ENCODE measurements around the gene RRAD. TPM values are rescaled to one million over a fixed set of nuclear protein-coding genes. Genes with fewer than 3 reads are reported as not detected.
A peak's percentile ranks its signal among the peaks of the same experiment; 100 is the strongest.

RRAD gene
- total RNA-seq, 1 donor from 2014 or later, result 12.1 TPM

DNA sequence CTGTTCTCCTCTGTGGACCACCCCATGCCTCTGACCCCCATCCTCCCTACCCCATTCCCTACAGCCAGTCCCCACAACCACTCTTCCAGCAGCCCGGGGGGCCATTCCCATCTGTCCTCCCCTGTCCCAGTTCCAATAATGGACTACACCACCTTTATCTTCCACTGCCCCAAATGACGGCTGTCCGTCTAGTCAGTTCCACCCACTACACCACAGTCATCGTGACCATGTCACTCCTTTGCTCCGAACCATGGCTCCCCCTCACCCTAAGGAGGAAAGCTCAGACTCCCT, 29.7 kb downstream of the RRAD start:
- H3K27me3 ChIP-seq (ENCODE audit: insufficient read depth, low read length), result no peaks in the 10 kb centered on the region
- H3K27ac ChIP-seq (ENCODE audit: low read depth, low read length), result no peak overlapping the region
- H3K27me3 Mint-ChIP-seq (ENCODE audit: low read depth, unreplicated experiment), result peaks cover 7% of the 10 kb centered on the region
- no peaks in the 10 kb centered on the region for H3K9me3 ChIP-seq (ENCODE audit: insufficient read depth, low read depth, low read length)
- peaks cover 1% of the 10 kb centered on the region for H4K20me1 ChIP-seq (ENCODE audit: insufficient read depth, low read length)
- no peak for FAIRE-seq
- H3K4me1 Mint-ChIP-seq (ENCODE audit: low read depth, unreplicated experiment), result peaks cover 19% of the 10 kb centered on the region
- no peak overlapping the region for H3K4me2 ChIP-seq (ENCODE audit: low read length)
- no peaks in the 10 kb centered on the region for H3K79me2 ChIP-seq (ENCODE audit: insufficient read depth, low read length)
- no peak overlapping the region for H2AFZ ChIP-seq (ENCODE audit: low read depth, low read length)
- H3K27ac Mint-ChIP-seq (ENCODE audit: unreplicated experiment), result no peak overlapping the region
- peaks cover 3% of the 10 kb centered on the region for H3K9me3 Mint-ChIP-seq (ENCODE audit: unreplicated experiment)
- H3K4me1 ChIP-seq (ENCODE audit: insufficient read depth, low read length), result peaks cover 12% of the 10 kb centered on the region
- H3K4me3 Mint-ChIP-seq (ENCODE audit: unreplicated experiment), result no peak overlapping the region
- TF ChIP-seq EZH2 (IDR thresholded peaks at IDR 0.05; ENCODE audit: insufficient read depth, low read length), result no peak
- TF ChIP-seq, protein P1, sequence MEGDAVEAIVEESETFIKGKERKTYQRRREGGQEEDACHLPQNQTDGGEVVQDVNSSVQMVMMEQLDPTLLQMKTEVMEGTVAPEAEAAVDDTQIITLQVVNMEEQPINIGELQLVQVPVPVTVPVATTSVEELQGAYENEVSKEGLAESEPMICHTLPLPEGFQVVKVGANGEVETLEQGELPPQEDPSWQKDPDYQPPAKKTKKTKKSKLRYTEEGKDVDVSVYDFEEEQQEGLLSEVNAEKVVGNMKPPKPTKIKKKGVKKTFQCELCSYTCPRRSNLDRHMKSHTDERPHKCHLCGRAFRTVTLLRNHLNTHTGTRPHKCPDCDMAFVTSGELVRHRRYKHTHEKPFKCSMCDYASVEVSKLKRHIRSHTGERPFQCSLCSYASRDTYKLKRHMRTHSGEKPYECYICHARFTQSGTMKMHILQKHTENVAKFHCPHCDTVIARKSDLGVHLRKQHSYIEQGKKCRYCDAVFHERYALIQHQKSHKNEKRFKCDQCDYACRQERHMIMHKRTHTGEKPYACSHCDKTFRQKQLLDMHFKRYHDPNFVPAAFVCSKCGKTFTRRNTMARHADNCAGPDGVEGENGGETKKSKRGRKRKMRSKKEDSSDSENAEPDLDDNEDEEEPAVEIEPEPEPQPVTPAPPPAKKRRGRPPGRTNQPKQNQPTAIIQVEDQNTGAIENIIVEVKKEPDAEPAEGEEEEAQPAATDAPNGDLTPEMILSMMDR (IDR thresholded peaks at IDR 0.05; ENCODE audit: insufficient read depth, low read depth, low read length), result no peak
- peaks cover 1% of the 10 kb centered on the region for H3K36me3 Mint-ChIP-seq (ENCODE audit: low read depth, unreplicated experiment)
- peak overlapping the region; percentile 4 for H3K9ac ChIP-seq (ENCODE audit: low read length)
- no peaks in the 10 kb centered on the region for H3K36me3 ChIP-seq (ENCODE audit: insufficient read depth, low read length)
- DNase-seq (ENCODE audit: low read depth), result no peak
- H3K4me3 ChIP-seq (ENCODE audit: insufficient read depth, low read depth, low read length), result no peak overlapping the region

DNA sequence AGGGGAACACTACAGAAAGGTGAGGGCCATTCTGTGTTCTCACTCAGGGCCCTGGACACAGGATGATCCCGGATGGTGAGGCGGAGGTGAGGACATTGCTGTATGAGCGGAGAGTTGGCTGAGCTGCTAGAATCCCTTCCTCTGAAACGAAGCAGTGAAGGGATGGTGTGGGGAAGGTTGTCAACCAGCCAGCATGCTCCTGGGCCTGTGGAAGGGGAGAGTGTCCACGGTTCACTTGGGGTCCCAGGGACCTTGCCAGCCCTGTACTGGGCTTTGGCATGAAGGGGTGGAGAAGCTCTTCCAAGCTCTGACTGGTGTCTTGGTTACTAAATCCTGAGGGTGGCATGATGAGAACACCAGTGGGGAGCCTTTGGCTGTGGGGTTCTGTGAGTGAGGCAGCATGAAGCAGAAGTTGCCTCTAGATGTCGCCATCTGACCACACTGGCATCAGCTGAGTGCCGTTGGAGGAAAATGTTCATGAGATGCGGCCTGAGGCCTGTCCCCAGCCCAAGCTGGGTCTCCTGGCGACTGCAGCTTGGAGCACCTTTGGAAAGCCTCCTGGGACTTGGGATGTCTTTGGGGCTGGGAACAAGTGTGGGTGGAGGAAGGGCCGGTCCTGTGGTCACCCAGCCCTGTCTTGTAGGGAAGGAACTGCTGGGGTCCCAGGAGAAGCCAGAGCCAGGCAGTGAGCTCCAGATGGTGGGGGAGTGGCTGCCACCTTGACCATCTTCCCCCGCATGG, 30.2 kb downstream of the RRAD start:
- peak overlapping the region; percentile 4 for H3K9ac ChIP-seq (ENCODE audit: low read length)
- TF ChIP-seq EZH2 (IDR thresholded peaks at IDR 0.05; ENCODE audit: insufficient read depth, low read length), result no peak
- TF ChIP-seq, protein P1 (IDR thresholded peaks at IDR 0.05; ENCODE audit: insufficient read depth, low read depth, low read length), result peak; percentile 88
- H3K4me2 ChIP-seq (ENCODE audit: low read length), result no peak overlapping the region
- no peak overlapping the region for H3K27ac ChIP-seq (ENCODE audit: low read depth, low read length)
- Mint-ChIP-seq H3K4me1 (ENCODE audit: low read depth, unreplicated experiment) (peaks cover 15% of the 10 kb centered on the region), H3K27me3 (ENCODE audit: low read depth, unreplicated experiment) (peaks cover 7% of the 10 kb centered on the region), H3K9me3 (ENCODE audit: unreplicated experiment) (peaks cover 3% of the 10 kb centered on the region), H3K27ac (ENCODE audit: unreplicated experiment) (no peak overlapping the region), H3K4me3 (ENCODE audit: unreplicated experiment) (no peak overlapping the region), H3K36me3 (ENCODE audit: low read depth, unreplicated experiment) (peaks cover 1% of the 10 kb centered on the region)
- FAIRE-seq (peak; percentile 71), DNase-seq (ENCODE audit: low read depth) (peak; percentile 48)
- H3K4me1 ChIP-seq (ENCODE audit: insufficient read depth, low read length), result peaks cover 7% of the 10 kb centered on the region
- H3K79me2 ChIP-seq (ENCODE audit: insufficient read depth, low read length), result no peaks in the 10 kb centered on the region
- peaks cover 4% of the 10 kb centered on the region for H4K20me1 ChIP-seq (ENCODE audit: insufficient read depth, low read length)
- no peaks in the 10 kb centered on the region for H3K36me3 ChIP-seq (ENCODE audit: insufficient read depth, low read length)
- no peaks in the 10 kb centered on the region for H3K9me3 ChIP-seq (ENCODE audit: insufficient read depth, low read depth, low read length)
- H2AFZ ChIP-seq (ENCODE audit: low read depth, low read length), result no peak overlapping the region
- H3K27me3 ChIP-seq (ENCODE audit: insufficient read depth, low read length), result no peaks in the 10 kb centered on the region
- H3K4me3 ChIP-seq (ENCODE audit: insufficient read depth, low read depth, low read length), result no peak overlapping the region

DNA sequence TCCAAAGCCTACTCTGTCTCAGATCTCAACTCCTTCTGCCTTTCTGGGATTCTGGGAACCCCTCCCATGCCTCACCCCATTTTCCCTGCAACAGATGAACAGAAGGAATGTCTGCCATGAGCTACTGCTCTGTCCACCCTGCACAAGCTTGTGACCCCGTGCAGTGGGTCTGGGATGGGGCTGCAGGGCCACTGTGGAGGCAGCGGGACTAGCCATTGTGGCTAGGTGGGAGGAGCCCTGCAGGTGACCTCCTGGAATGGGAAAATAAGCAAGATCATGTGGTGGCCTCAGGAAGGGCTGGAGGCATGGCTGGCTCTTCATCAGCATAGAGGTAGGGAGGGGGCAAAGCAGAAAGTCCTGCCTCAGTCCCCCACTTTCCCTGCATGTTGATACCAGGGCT, 31.3 kb downstream of the RRAD start:
- H3K9me3 Mint-ChIP-seq (ENCODE audit: unreplicated experiment), result peaks cover 3% of the 10 kb centered on the region
- H3K79me2 ChIP-seq (ENCODE audit: insufficient read depth, low read length), result no peaks in the 10 kb centered on the region
- no peak overlapping the region for H3K4me2 ChIP-seq (ENCODE audit: low read length)
- H3K9ac ChIP-seq (ENCODE audit: low read length), result no peak overlapping the region
- no peak overlapping the region for H3K27ac Mint-ChIP-seq (ENCODE audit: unreplicated experiment)
- FAIRE-seq (no peak), DNase-seq (ENCODE audit: low read depth) (no peak)
- no peaks in the 10 kb centered on the region for H3K9me3 ChIP-seq (ENCODE audit: insufficient read depth, low read depth, low read length)
- TF ChIP-seq, protein P1 (IDR thresholded peaks at IDR 0.05; ENCODE audit: insufficient read depth, low read depth, low read length), result no peak
- H3K27me3 ChIP-seq (ENCODE audit: insufficient read depth, low read length), result no peaks in the 10 kb centered on the region
- H3K4me1 ChIP-seq (ENCODE audit: insufficient read depth, low read length), result no peaks in the 10 kb centered on the region
- H3K36me3 ChIP-seq (ENCODE audit: insufficient read depth, low read length), result no peaks in the 10 kb centered on the region
- no peak overlapping the region for H2AFZ ChIP-seq (ENCODE audit: low read depth, low read length)
- peaks cover 8% of the 10 kb centered on the region for H3K4me1 Mint-ChIP-seq (ENCODE audit: low read depth, unreplicated experiment)
- H3K4me3 Mint-ChIP-seq (ENCODE audit: unreplicated experiment), result no peak overlapping the region
- H3K36me3 Mint-ChIP-seq (ENCODE audit: low read depth, unreplicated experiment), result peaks cover 1% of the 10 kb centered on the region
- no peak overlapping the region for H3K27ac ChIP-seq (ENCODE audit: low read depth, low read length)
- peaks cover 7% of the 10 kb centered on the region for H3K27me3 Mint-ChIP-seq (ENCODE audit: low read depth, unreplicated experiment)
- H4K20me1 ChIP-seq (ENCODE audit: insufficient read depth, low read length), result peaks cover 4% of the 10 kb centered on the region
- no peak overlapping the region for H3K4me3 ChIP-seq (ENCODE audit: insufficient read depth, low read depth, low read length)

Data from astrocyte (in vitro differentiated cells and primary cell).